GM21515 (cell line): ENCODE results near the gene S100A9.

ENCODE experiments used
- ATAC-seq: cut with Tn5 transposase; IDR thresholded peaks from one replicate; pipeline ENCODE4 v1.9.1; 2021; ENCODE audit not compliant: unreplicated experiment

The S100A9 gene

GRCh38 chr1:153387001-153387400 is 29.3 kb downstream of the S100A9 start:
- ATAC-seq = no peak

GRCh38 chr1:153387785-153388184 is 30.1 kb downstream of the S100A9 start:
- no peak for ATAC-seq

GRCh38 chr1:153389401-153389800 is 31.7 kb downstream of the S100A9 start:
- no peak for ATAC-seq

- no peak for ATAC-seq
Observed at GRCh38 chr1:153389973-153390879, 32.6 kb downstream of the S100A9 start.

GRCh38 chr1:153390938-153391710 is 33.5 kb downstream of the S100A9 start, which contains the start of gene S100A8:
TSS of gene S100A8 (minus strand) at chr1:153391073. CDS start at chr1:153390535, 538 bp downstream.
- no peak for ATAC-seq

- no peak for ATAC-seq
Observed at GRCh38 chr1:153392258-153392657, 34.6 kb downstream of the S100A9 start.

- ATAC-seq = no peak
Observed at GRCh38 chr1:153392822-153393221, 35.2 kb downstream of the S100A9 start.

- no peak for ATAC-seq
Observed at GRCh38 chr1:153393926-153394325, 36.3 kb downstream of the S100A9 start.

GRCh38 chr1:153394391-153394790 is 36.7 kb downstream of the S100A9 start:
- no peak for ATAC-seq

- no peak for ATAC-seq
Observed at GRCh38 chr1:153395136-153395685, 37.6 kb downstream of the S100A9 start.

GRCh38 chr1:153395776-153396175 is 38.1 kb downstream of the S100A9 start:
- no peak for ATAC-seq

- ATAC-seq = no peak
Observed at GRCh38 chr1:153396461-153396860, 38.8 kb downstream of the S100A9 start.

GRCh38 chr1:153397051-153397923 is 39.6 kb downstream of the S100A9 start:
- no peak for ATAC-seq

- ATAC-seq = no peak
Observed at GRCh38 chr1:153397924-153398651, 40.4 kb downstream of the S100A9 start.

- no peak for ATAC-seq
Observed at GRCh38 chr1:153399401-153400055, 41.9 kb downstream of the S100A9 start.

- ATAC-seq = no peak
Observed at GRCh38 chr1:153400244-153400643, 42.6 kb downstream of the S100A9 start.

GRCh38 chr1:153401461-153401860 is 43.8 kb downstream of the S100A9 start:
- ATAC-seq = no peak

GRCh38 chr1:153402226-153402625 is 44.6 kb downstream of the S100A9 start:
- ATAC-seq = no peak

GRCh38 chr1:153403421-153404085 is 45.9 kb downstream of the S100A9 start:
- ATAC-seq = no peak
